SHP77 treated with DMSO at 0.1 percent for 48 hours (cell line): ENCODE measurements around the gene KDM1A.
A peak's percentile ranks its signal among the peaks of the same experiment; 100 is the strongest.

Experiments
- DNase-seq: peaks from one replicate; lab custom pipeline; 2025; lab: John Stamatoyannopoulos, UW

The KDM1A gene

GRCh38 chr1:23013657-23014056 lies 5.6 kb upstream of the KDM1A start:
- peak; percentile 31 for DNase-seq

- no peak for DNase-seq
These were observed 591 bp upstream of the KDM1A start for GRCh38 chr1:23018661-23019093.

- DNase-seq: no peak
These were observed 776 bp downstream of the KDM1A start for GRCh38 chr1:23019863-23020625.

- DNase-seq: no peak
These were observed 1.6 kb downstream of the KDM1A start for GRCh38 chr1:23020706-23021405.

- no peak for DNase-seq
These were observed 2.6 kb downstream of the KDM1A start for GRCh38 chr1:23021834-23022233.

GRCh38 chr1:23023174-23023845 lies 4.0 kb downstream of the KDM1A start:
- DNase-seq: no peak

- DNase-seq: no peak
These were observed 7.3 kb downstream of the KDM1A start for GRCh38 chr1:23026568-23026967.

- no peak for DNase-seq
These were observed 8.2 kb downstream of the KDM1A start for GRCh38 chr1:23027352-23027907.

GRCh38 chr1:23029337-23029736 lies 10.1 kb downstream of the KDM1A start:
- no peak for DNase-seq

- no peak for DNase-seq
These were observed 16.7 kb downstream of the KDM1A start for GRCh38 chr1:23035823-23036452.

- DNase-seq: no peak
These were observed 17.9 kb downstream of the KDM1A start for GRCh38 chr1:23037081-23037740.

- DNase-seq: no peak
These were observed 20.1 kb downstream of the KDM1A start for GRCh38 chr1:23039308-23039826.

GRCh38 chr1:23040509-23040908 lies 21.2 kb downstream of the KDM1A start:
- no peak for DNase-seq

- no peak for DNase-seq
These were observed 24.8 kb downstream of the KDM1A start for GRCh38 chr1:23044035-23044434.

GRCh38 chr1:23050201-23050600 lies 30.9 kb downstream of the KDM1A start:
- DNase-seq: no peak

- no peak for DNase-seq
These were observed 32.1 kb downstream of the KDM1A start for GRCh38 chr1:23051290-23051909.

- no peak for DNase-seq
These were observed 38.0 kb downstream of the KDM1A start for GRCh38 chr1:23057301-23057700.

GRCh38 chr1:23062271-23062670 lies 43.0 kb downstream of the KDM1A start:
- no peak for DNase-seq

- no peak for DNase-seq
These were observed 46.1 kb downstream of the KDM1A start for GRCh38 chr1:23065385-23065784.

GRCh38 chr1:23066075-23066474 lies 46.8 kb downstream of the KDM1A start:
- no peak for DNase-seq

- DNase-seq: no peak
These were observed 49.9 kb downstream of the KDM1A start for GRCh38 chr1:23069149-23069548.
